Hepatocyte (in vitro differentiated cells): ENCODE measurements around the gene PRPS2. TPM values are rescaled to one million over a fixed set of nuclear protein-coding genes. Genes with fewer than 3 reads are reported as not detected.

ENCODE experiments used
- DNase-seq: peaks from one replicate; pipeline ENCODE4 v3.0.0-alpha.2; 2016; ENCODE audit warnings: low spot score
- H2AFZ ChIP-seq: fragments of 200-600 bp; sonication (generic); 2 replicates; pipeline ENCODE4 v1.6.0; 2016; ENCODE audit warnings: antibody characterized with exemption, mild to moderate bottlenecking
- H3K27ac ChIP-seq: fragments of 200-600 bp; sonication (generic); 2 replicates; pipeline ENCODE4 v1.5.1; 2016; ENCODE audit warnings: mild to moderate bottlenecking
- H3K27me3 ChIP-seq: fragments of 200-600 bp; sonication (generic); 2 replicates; pipeline ENCODE4 v1.6.1; 2016
- H3K36me3 ChIP-seq: fragments of 200-600 bp; sonication (generic); replicated peaks from 2 replicates; pipeline ENCODE4 v1.5.1; 2016; ENCODE audit warnings: low read depth; ENCODE audit not compliant: insufficient read depth
- H3K4me1 ChIP-seq: fragments of 200-600 bp; sonication (generic); 2 replicates; pipeline ENCODE4 v1.5.1; 2016; ENCODE audit warnings: mild to moderate bottlenecking, moderate library complexity; ENCODE audit not compliant: insufficient read depth
- H3K4me2 ChIP-seq: fragments of 200-600 bp; sonication (generic); 2 replicates; pipeline ENCODE4 v1.6.0; 2016
- H3K4me3 ChIP-seq: fragments of 200-600 bp; sonication (generic); 2 replicates; pipeline ENCODE4 v1.5.1; 2016; ENCODE audit warnings: mild to moderate bottlenecking
- H3K79me2 ChIP-seq: fragments of 200-600 bp; sonication (generic); 2 replicates; pipeline ENCODE4 v1.6.0; 2017; ENCODE audit warnings: mild to moderate bottlenecking
- H3K9me2 ChIP-seq: fragments of 200-600 bp; sonication (generic); replicated peaks from 2 replicates; pipeline ENCODE4 v1.6.0; 2017; ENCODE audit warnings: mild to moderate bottlenecking; ENCODE audit not compliant: insufficient read depth
- H3K9me3 ChIP-seq: fragments of 200-600 bp; sonication (generic); 2 replicates; pipeline ENCODE4 v1.5.1; 2016; ENCODE audit warnings: low read depth, mild to moderate bottlenecking
- H4K20me1 ChIP-seq: fragments of 200-600 bp; sonication (generic); 2 replicates; pipeline ENCODE4 v1.6.0; 2016; ENCODE audit warnings: mild to moderate bottlenecking; ENCODE audit not compliant: insufficient read depth, poor library complexity, severe bottlenecking
- CTCF ChIP-seq: fragments of 200-600 bp; sonication (generic); IDR thresholded peaks from 2 replicates; pipeline ENCODE4 v1.5.1; 2016; ENCODE audit warnings: antibody characterized with exemption, mild to moderate bottlenecking; ENCODE audit not compliant: poor library complexity
- EZH2 ChIP-seq: fragments of 200-600 bp; sonication (generic); IDR thresholded peaks from 2 replicates; pipeline ENCODE4 v1.6.1; 2016; ENCODE audit warnings: antibody characterized with exemption, mild to moderate bottlenecking, borderline replicate concordance
- EZH2phosphoT487 ChIP-seq: fragments of 200-600 bp; sonication (generic); IDR thresholded peaks from one replicate; pipeline ENCODE4 v1.6.1; 2018; ENCODE audit warnings: antibody characterized with exemption, mild to moderate bottlenecking, low read depth, moderate library complexity; ENCODE audit not compliant: unreplicated experiment, severe bottlenecking
- WGBS: methylation state at CpG from one replicate; pipeline ENCODE4 v1.1.6; 2016; ENCODE audit warnings: low lambda C conversion rate; ENCODE audit errors: missing lambda C conversion rate; 5-methylcytosine and 5-hydroxymethylcytosine counted together
- polyA plus RNA-seq: library from polyadenylated mRNA; unstranded; fragments of >200 nt; fragmentation: Nextera tagmentation; extraction: Ambion mirVana; gene quantifications from 2 replicates; pipeline ENCODE4 v1.2.1, GENCODE V29; 2016
- total RNA-seq: library from RNA; depleted of rRNA; stranded (reverse); fragments of >200 nt; gene quantifications from 2 replicates; pipeline ENCODE4 v1.2.3, GENCODE V29; 2014

Gene PRPS2
- total and polyA plus RNA-seq, 2 experiments from 2014 or later: 60.8 to 64.1 TPM

GRCh38 chrX:12779534-12779933 is 11.7 kb upstream of the PRPS2 start:
- Histone ChIP-seq H3K4me2 (no peak overlapping the region), H3K79me2 (no peaks in the 10 kb centered on the region), H4K20me1 (no peaks in the 10 kb centered on the region), H3K4me1 (no peaks in the 10 kb centered on the region), H2AFZ (no peak overlapping the region), H3K9me3 (no peaks in the 10 kb centered on the region), H3K36me3 (no peaks in the 10 kb centered on the region), H3K9me2 (no peaks in the 10 kb centered on the region), H3K27ac (peak overlapping the region; percentile 70), H3K27me3 (no peaks in the 10 kb centered on the region), H3K4me3 (no peak overlapping the region)
- WGBS: 67% methylated on average over 4 of the region's 4 CpGs
- TF ChIP-seq EZH2phosphoT487 (no peak), CTCF (no peak), EZH2 (no peak)
- peak; percentile 58 for DNase-seq

- H3K4me1 ChIP-seq: no peaks in the 10 kb centered on the region
- no peak overlapping the region for H3K27ac ChIP-seq
- no peaks in the 10 kb centered on the region for H3K27me3 ChIP-seq
- WGBS: 83% methylated on average over 1 of the region's 1 CpG
- H3K9me3 ChIP-seq: no peaks in the 10 kb centered on the region
- DNase-seq: no peak
- H3K79me2 ChIP-seq: peaks cover 7% of the 10 kb centered on the region
- H3K36me3 ChIP-seq: no peaks in the 10 kb centered on the region
- TF ChIP-seq CTCF: no peak
- TF ChIP-seq EZH2phosphoT487: no peak
- no peak for TF ChIP-seq EZH2
- H2AFZ ChIP-seq: no peak overlapping the region
- no peak overlapping the region for H3K4me2 ChIP-seq
- H3K4me3 ChIP-seq: no peak overlapping the region
- H4K20me1 ChIP-seq: no peaks in the 10 kb centered on the region
- no peaks in the 10 kb centered on the region for H3K9me2 ChIP-seq
Measured at GRCh38 chrX:12788645-12789044, 2.6 kb upstream of the PRPS2 start.

GRCh38 chrX:12789976-12790375 is 1.2 kb upstream of the PRPS2 start:
- H3K27me3 ChIP-seq: no peaks in the 10 kb centered on the region
- no peaks in the 10 kb centered on the region for H3K4me1 ChIP-seq
- no peak for TF ChIP-seq CTCF
- no peak for TF ChIP-seq EZH2
- no peak for TF ChIP-seq EZH2phosphoT487
- H2AFZ ChIP-seq: no peak overlapping the region
- H3K4me2 ChIP-seq: no peak overlapping the region
- 57% methylated on average over 4 of the region's 4 CpGs for WGBS
- no peaks in the 10 kb centered on the region for H4K20me1 ChIP-seq
- H3K9me2 ChIP-seq: no peaks in the 10 kb centered on the region
- no peak overlapping the region for H3K27ac ChIP-seq
- H3K36me3 ChIP-seq: no peaks in the 10 kb centered on the region
- peaks cover 14% of the 10 kb centered on the region for H3K79me2 ChIP-seq
- no peak overlapping the region for H3K4me3 ChIP-seq
- H3K9me3 ChIP-seq: no peaks in the 10 kb centered on the region
- no peak for DNase-seq

GRCh38 chrX:12790885-12791256 is 341 bp upstream of the PRPS2 start:
- Histone ChIP-seq H3K4me3 (peak overlapping the region; percentile 52), H3K4me2 (peak overlapping the region; percentile 80), H3K27ac (no peak overlapping the region), H3K4me1 (no peaks in the 10 kb centered on the region), H3K9me3 (no peaks in the 10 kb centered on the region), H4K20me1 (no peaks in the 10 kb centered on the region), H3K79me2 (peaks cover 14% of the 10 kb centered on the region), H3K36me3 (no peaks in the 10 kb centered on the region), H3K9me2 (no peaks in the 10 kb centered on the region), H2AFZ (peak overlapping the region; percentile 71), H3K27me3 (no peaks in the 10 kb centered on the region)
- WGBS: 39% methylated on average over 19 of the region's 21 CpGs
- TF ChIP-seq CTCF: no peak
- TF ChIP-seq EZH2: no peak
- no peak for TF ChIP-seq EZH2phosphoT487
- no peak for DNase-seq
